ENCODE results near the gene TPST2. TPM values are rescaled to one million over a fixed set of nuclear protein-coding genes. Genes with fewer than 3 reads are reported as not detected.

Gene TPST2
- polyA plus RNA-seq, 3 donors = 62.8 to 83.8 (median 69.5) TPM

GRCh38 chr22:26623984-26624383 is 34.1 kb upstream of the TPST2 start:
- H3K4me3 ChIP-seq (replicated peaks in 1 of 3; ENCODE audit: low read depth in 2 of 3, low read length in 3 of 3) = no peak overlapping the region
- H3K27ac ChIP-seq (ENCODE audit: low read depth in 1 of 2, low read length in 2 of 2) = no peak overlapping the region
- H3K79me2 ChIP-seq (ENCODE audit: insufficient read depth, low read length) = no peaks in the 10 kb centered on the region
- H3K4me1 ChIP-seq (ENCODE audit: control insufficient read depth in 1 of 2, insufficient read depth in 2 of 2, low read length in 2 of 2) = peaks cover 5 to 12% of the 10 kb centered on the region in 2 donors
- DNase-seq = no peak
- Mint-ChIP-seq H3K9me3 (peaks cover 0 to 7% (median 0%) of the 10 kb centered on the region in 7 donors), H3K4me1 (peaks cover 15% of the 10 kb centered on the region), H3K27ac (no peak overlapping the region), H3K27me3 (ENCODE audit: low read depth in 3 of 3) (peaks cover 0 to 3% (median 3%) of the 10 kb centered on the region in 3 donors), H3K4me3 (no peak overlapping the region), H3K36me3 (no peaks in the 10 kb centered on the region)
- H3K36me3 ChIP-seq (replicated peaks in 1 of 2; ENCODE audit: control insufficient read depth in 1 of 2, insufficient read depth in 2 of 2, low read length in 2 of 2) = no peaks in the 10 kb centered on the region
- no peak overlapping the region for H2AFZ ChIP-seq (ENCODE audit: insufficient read depth, low read depth, low read length, poor library complexity, severe bottlenecking)
- TF ChIP-seq CTCF (IDR thresholded peaks at IDR 0.05) = no peak
- H4K20me1 ChIP-seq (ENCODE audit: insufficient read depth, low read length) = no peaks in the 10 kb centered on the region
- H3K4me2 ChIP-seq (replicated peaks; ENCODE audit: extremely low read depth, low read length, poor library complexity, severe bottlenecking) = no peak overlapping the region
- 100% methylated on average over 1 of the region's 1 CpG for WGBS (ENCODE audit: insufficient coverage)
- no peaks in the 10 kb centered on the region for H3K9me3 ChIP-seq (replicated peaks in 1 of 2; ENCODE audit: control insufficient read depth in 1 of 2, insufficient read depth in 1 of 2, low read length in 2 of 2)
- H3K9ac ChIP-seq (ENCODE audit: insufficient read depth, low read length, poor library complexity, severe bottlenecking) = no peak overlapping the region
- intact Hi-C loops (cut with micrococcal nuclease) = no loop called here
- no peaks in the 10 kb centered on the region for H3K27me3 ChIP-seq (ENCODE audit: control insufficient read depth in 2 of 2, insufficient read depth in 2 of 2, low read length in 2 of 2)

GRCh38 chr22:26621663-26622062 is 31.7 kb upstream of the TPST2 start, which contains the start of gene CRYBA4:
CRYBA4 (plus strand) TSS chr22:26621963; CDS start chr22:26622597, 634 bp downstream.
- Histone ChIP-seq H3K9ac (ENCODE audit: insufficient read depth, low read length, poor library complexity, severe bottlenecking) (no peak within 1 kb of the TSS), H3K27ac (ENCODE audit: low read depth in 1 of 2, low read length in 2 of 2) (no peak within 1 kb of the TSS), H3K9me3 (replicated peaks in 1 of 2; ENCODE audit: control insufficient read depth in 1 of 2, insufficient read depth in 1 of 2, low read length in 2 of 2) (no peaks in the 10 kb centered on the region), H3K4me3 (replicated peaks in 1 of 3; ENCODE audit: low read depth in 2 of 3, low read length in 3 of 3) (no peak within 1 kb of the TSS), H2AFZ (ENCODE audit: insufficient read depth, low read depth, low read length, poor library complexity, severe bottlenecking) (no peak within 1 kb of the TSS), H3K4me1 (ENCODE audit: control insufficient read depth in 1 of 2, insufficient read depth in 2 of 2, low read length in 2 of 2) (peaks cover 22 to 30% of the 10 kb centered on the region in 2 donors), H3K4me2 (replicated peaks; ENCODE audit: extremely low read depth, low read length, poor library complexity, severe bottlenecking) (no peak within 1 kb of the TSS), H3K36me3 (replicated peaks in 1 of 2; ENCODE audit: control insufficient read depth in 1 of 2, insufficient read depth in 2 of 2, low read length in 2 of 2) (no peaks in the 10 kb centered on the region), H3K79me2 (ENCODE audit: insufficient read depth, low read length) (no peaks in the 10 kb centered on the region), H4K20me1 (ENCODE audit: insufficient read depth, low read length) (no peaks in the 10 kb centered on the region), H3K27me3 (ENCODE audit: control insufficient read depth in 2 of 2, insufficient read depth in 2 of 2, low read length in 2 of 2) (no peaks in the 10 kb centered on the region)
- Mint-ChIP-seq H3K4me1 (peaks cover 36% of the 10 kb centered on the region), H3K36me3 (no peaks in the 10 kb centered on the region), H3K27ac (peak within 1 kb of the TSS in 2 of 7 donors; percentile 4 to 43), H3K4me3 (no peak within 1 kb of the TSS), H3K27me3 (ENCODE audit: low read depth in 3 of 3) (peaks cover 0 to 4% (median 3%) of the 10 kb centered on the region in 3 donors), H3K9me3 (peaks cover 0 to 2% (median 0%) of the 10 kb centered on the region in 7 donors)
- 100% methylated on average over 2 of the region's 7 CpGs for WGBS (ENCODE audit: insufficient coverage)
- intact Hi-C loops (cut with micrococcal nuclease) = no loop called here
- DNase-seq = no peak
- no peak for TF ChIP-seq CTCF (IDR thresholded peaks at IDR 0.05)

Measured in CD14-positive monocyte (primary cell).